HepG2 (cell line): ENCODE data around the gene OPRL1. TPM values are rescaled to one million over a fixed set of nuclear protein-coding genes. Genes with fewer than 3 reads are reported as not detected.

Source experiments
- ATF5 ChIP-seq: sonication (generic); formaldehyde crosslinking; IDR thresholded peaks from 2 replicates; pipeline ENCODE4 v1.4.0; 2020; ENCODE audit warnings: mild to moderate bottlenecking, low read depth, missing genetic modification reagents
- NR1H2 ChIP-seq: sonication (generic); formaldehyde crosslinking; IDR thresholded peaks from 2 replicates; pipeline ENCODE4 v1.8.1; 2022; ENCODE audit warnings: low read depth, missing genetic modification reagents, borderline replicate concordance
- RCOR2 ChIP-seq: IDR thresholded peaks from 2 replicates; pipeline ENCODE4 v1.6.1; 2016; ENCODE audit warnings: missing biosample characterization, missing genetic modification reagents
- THAP11 ChIP-seq: IDR thresholded peaks from 2 replicates; pipeline ENCODE4 v1.6.1; 2016; ENCODE audit warnings: missing biosample characterization, missing genetic modification reagents
- ZNF205 ChIP-seq: IDR thresholded peaks from 2 replicates; pipeline ENCODE4 v1.6.1; 2018; ENCODE audit warnings: missing biosample characterization, missing genetic modification reagents
- ZNF318 ChIP-seq: sonication (generic); formaldehyde crosslinking; IDR thresholded peaks from 2 replicates; pipeline ENCODE4 v1.4.0; 2020; ENCODE audit warnings: mild to moderate bottlenecking, missing genetic modification reagents
- ZNF350 ChIP-seq: sonication (generic); formaldehyde crosslinking; IDR thresholded peaks from 2 replicates; pipeline ENCODE4 v1.4.0; 2020; ENCODE audit warnings: mild to moderate bottlenecking, low read depth, missing genetic modification reagents, borderline replicate concordance
- ZNF709 ChIP-seq: sonication (generic); formaldehyde crosslinking; IDR thresholded peaks from 2 replicates; pipeline ENCODE4 v1.5.0; 2020; ENCODE audit warnings: mild to moderate bottlenecking, missing genetic modification reagents
- polyA plus RNA-seq, 8 experiments: library from polyadenylated mRNA; depleted of rRNA in 3 of 8; stranded (reverse) in 7 of 8; unstranded in 1 of 8; fragments of >200 nt; fragmentation: Illumina TruSeq in 4 of 8; extraction: Trizol in 4 of 8; gene quantifications; 2 replicates each; pipeline versions ENCODE4 v1.2.1 to v1.2.3, GENCODE V29; 2011 to 2016; ENCODE audit warnings: low read depth in 4 of 8, missing spikeins in 1 of 8, mixed read lengths in 1 of 8; ENCODE audit not compliant: insufficient read depth in 1 of 8
- total RNA-seq, 5 experiments: library from RNA; depleted of rRNA; stranded (reverse); fragments of >200 nt; fragmentation: Illumina TruSeq; extraction: Trizol; gene quantifications; 2 replicates each; pipeline ENCODE4 v1.2.3, GENCODE V29; 2016; ENCODE audit warnings: low read depth in 1 of 5
- TF ChIP-seq, protein P1 (sequence below), 2 experiments: fragments of 450-650 bp in 1 of 2; sonication (generic) in 1 of 2; formaldehyde crosslinking in 1 of 2; IDR thresholded peaks; 2 replicates each; pipeline versions ENCODE4 v1.6.1 to v1.8.0; 2016 to 2022; ENCODE audit warnings: antibody characterized with exemption in 1 of 2, mild to moderate bottlenecking in 1 of 2, missing genetic modification reagents in 1 of 2

OPRL1 gene
- total and polyA plus RNA-seq, 2 of the 13 experiments (the other 11 are each of a cell fraction or from before 2014, with no cell fraction given), result 0.35 to 0.71 TPM

- TF ChIP-seq ZNF318 (0 out of 2 replicates have a peak, but pooled peaks have one; percentile 48), NR1H2 (0 out of 2 replicates have a peak, but pooled peaks have one; percentile 59), RCOR2 (CRISPR knock-in tag) (no peak), ZNF205 (CRISPR knock-in tag) (peak; percentile 21; the same call in 1 of the 2 replicates), ZNF709 (CRISPR knock-in tag) (peak; percentile 73; the same call in 1 of the 2 replicates), THAP11 (CRISPR knock-in tag) (0 out of 2 replicates have a peak, but pooled peaks have one; percentile 29), ATF5 (CRISPR knock-in tag) (no peak), ZNF350 (CRISPR knock-in tag) (peak; percentile 26; the same call in 1 of the 2 replicates)
- TF ChIP-seq, protein P1, sequence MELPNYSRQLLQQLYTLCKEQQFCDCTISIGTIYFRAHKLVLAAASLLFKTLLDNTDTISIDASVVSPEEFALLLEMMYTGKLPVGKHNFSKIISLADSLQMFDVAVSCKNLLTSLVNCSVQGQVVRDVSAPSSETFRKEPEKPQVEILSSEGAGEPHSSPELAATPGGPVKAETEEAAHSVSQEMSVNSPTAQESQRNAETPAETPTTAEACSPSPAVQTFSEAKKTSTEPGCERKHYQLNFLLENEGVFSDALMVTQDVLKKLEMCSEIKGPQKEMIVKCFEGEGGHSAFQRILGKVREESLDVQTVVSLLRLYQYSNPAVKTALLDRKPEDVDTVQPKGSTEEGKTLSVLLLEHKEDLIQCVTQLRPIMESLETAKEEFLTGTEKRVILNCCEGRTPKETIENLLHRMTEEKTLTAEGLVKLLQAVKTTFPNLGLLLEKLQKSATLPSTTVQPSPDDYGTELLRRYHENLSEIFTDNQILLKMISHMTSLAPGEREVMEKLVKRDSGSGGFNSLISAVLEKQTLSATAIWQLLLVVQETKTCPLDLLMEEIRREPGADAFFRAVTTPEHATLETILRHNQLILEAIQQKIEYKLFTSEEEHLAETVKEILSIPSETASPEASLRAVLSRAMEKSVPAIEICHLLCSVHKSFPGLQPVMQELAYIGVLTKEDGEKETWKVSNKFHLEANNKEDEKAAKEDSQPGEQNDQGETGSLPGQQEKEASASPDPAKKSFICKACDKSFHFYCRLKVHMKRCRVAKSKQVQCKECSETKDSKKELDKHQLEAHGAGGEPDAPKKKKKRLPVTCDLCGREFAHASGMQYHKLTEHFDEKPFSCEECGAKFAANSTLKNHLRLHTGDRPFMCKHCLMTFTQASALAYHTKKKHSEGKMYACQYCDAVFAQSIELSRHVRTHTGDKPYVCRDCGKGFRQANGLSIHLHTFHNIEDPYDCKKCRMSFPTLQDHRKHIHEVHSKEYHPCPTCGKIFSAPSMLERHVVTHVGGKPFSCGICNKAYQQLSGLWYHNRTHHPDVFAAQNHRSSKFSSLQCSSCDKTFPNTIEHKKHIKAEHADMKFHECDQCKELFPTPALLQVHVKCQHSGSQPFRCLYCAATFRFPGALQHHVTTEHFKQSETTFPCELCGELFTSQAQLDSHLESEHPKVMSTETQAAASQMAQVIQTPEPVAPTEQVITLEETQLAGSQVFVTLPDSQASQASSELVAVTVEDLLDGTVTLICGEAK (IDR thresholded peaks at IDR 0.05), result no peak
- TF ChIP-seq, protein P1 (CRISPR knock-in tag; IDR thresholded peaks at IDR 0.05), result no peak; the same call in 1 of the 2 replicates
These were observed 26.7 kb upstream of the OPRL1 start (continued) for GRCh38 chr20:64052987-64053840.
